ENCODE measurements around the gene PLEKHA5.

- TF ChIP-seq EP300 (IDR thresholded peaks at IDR 0.05): no peak
- no peak for TF ChIP-seq CTCF (IDR thresholded peaks at IDR 0.05)
- no peak for TF ChIP-seq POLR2A (IDR thresholded peaks at IDR 0.05)
Measured at GRCh38 chr12:19338405-19338804, 208.9 kb downstream of the PLEKHA5 start.
